Measurements from ENCODE around the gene MACROD2.

Gene MACROD2

DNA sequence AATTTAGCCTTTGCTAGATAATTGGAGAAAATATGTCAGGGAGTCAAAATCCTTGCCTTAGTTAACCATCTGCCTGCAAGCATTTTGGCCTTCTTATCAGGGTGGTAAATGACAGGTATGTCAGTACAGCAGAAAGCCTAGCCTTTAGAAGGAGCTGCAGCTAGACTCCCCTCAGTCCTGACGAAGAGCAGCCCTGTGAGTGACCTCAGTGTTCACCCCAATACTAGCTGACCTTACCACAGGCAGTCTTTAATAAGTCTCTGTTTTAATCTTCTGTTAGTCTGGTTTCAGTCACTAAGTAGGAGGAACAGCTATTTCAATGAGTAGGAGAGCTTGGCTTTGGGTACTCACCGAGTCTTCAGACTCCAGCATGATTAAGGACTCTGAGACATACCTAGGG, 682.1 kb downstream of the MACROD2 start:
- DNase-seq = no peak

DNA sequence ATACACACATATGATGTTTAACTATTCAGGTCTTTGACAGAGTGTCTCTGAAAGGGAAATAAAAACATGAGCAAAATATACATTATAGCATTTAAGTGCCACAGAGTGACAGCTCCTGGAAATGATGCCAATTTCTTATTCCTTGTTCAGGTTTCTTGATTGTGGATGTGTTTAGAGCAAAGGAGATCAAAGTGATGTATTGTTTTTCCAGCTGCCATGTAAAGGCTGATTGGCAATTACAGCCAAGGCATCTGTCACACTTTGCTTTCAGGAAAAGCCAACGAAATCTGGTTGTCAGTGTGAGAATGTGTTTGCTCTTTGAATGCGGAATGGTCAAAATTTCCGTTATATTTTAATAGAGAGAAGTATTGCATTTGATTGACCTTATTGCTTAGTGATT, 689.9 kb downstream of the MACROD2 start:
- no peak for DNase-seq

DNA sequence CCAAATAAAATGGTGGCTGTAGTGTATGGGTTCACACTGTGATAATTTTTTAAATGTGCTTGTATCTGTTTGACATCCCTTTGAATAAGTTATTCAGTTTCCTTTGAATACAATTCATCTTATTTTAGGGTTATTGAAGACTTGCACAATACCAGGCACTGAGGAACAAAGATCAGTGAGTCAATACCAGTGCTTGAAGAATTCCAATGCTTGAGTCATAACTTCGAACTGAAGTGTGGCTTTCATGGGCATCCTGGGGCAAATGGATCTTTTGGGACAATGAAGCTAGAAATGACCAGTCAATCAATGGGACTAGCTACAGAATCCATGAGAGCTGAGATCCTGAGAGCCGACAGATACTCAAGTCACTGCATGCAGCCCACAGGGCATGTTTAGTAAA, 692.0 kb downstream of the MACROD2 start:
- DNase-seq = no peak

DNA sequence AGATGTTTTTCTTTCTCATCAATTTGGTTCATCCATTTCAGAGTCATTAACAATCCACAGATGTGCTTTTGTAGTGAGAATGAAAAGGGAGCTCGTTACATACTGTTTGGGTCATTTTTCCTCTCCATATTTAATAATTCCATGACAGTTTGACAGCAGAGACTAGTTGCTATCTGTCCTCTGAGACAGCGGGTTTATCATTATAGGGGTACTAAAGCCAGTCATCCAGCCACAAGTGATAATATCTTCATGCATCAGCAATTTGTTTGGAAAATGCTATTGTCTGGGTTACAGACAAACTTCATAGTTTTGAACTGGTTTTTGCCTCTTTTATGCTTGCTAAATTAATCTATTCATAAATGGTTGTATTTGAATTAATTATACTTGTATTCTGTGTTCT, 692.7 kb downstream of the MACROD2 start:
- DNase-seq = no peak

DNA sequence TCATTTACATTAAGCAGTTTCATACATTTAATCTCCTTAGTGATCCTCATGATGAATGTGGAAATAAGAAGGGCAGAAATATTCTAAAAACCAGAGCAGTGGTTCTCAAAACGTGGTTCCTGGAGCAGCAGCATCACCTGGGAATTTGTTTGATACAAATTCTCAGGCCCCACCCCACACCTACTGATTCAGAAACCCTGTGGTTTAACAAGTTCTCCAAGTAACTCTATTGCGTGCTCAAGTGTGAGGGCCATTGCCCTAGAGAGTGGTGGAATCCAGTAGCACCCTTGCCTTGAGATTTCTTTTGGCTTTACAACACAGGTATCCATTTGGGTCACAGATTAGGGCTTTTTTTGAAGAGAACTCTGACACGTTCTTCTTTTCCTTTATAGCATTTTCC, 696.7 kb downstream of the MACROD2 start:
- no peak for DNase-seq

DNA sequence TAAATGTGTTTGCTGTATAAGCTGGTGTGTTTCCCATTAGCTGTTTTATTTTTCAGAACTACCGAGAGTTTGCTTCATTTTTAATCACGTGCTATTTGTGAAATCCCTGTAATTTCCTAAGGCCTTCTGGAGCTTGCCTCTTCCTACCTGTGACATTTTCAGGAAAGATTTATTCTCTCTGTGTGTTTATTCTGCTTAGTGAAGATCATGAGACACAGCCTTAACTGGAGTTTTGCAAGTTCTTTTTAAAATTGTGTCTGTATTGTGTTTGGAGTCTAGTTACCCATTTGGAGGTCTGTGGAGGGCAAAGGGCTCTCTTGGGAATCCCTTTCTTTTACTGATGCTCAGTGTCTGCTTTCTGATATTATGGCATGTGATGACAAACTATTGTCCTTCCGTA, 701.2 kb downstream of the MACROD2 start:
- DNase-seq = no peak

DNA sequence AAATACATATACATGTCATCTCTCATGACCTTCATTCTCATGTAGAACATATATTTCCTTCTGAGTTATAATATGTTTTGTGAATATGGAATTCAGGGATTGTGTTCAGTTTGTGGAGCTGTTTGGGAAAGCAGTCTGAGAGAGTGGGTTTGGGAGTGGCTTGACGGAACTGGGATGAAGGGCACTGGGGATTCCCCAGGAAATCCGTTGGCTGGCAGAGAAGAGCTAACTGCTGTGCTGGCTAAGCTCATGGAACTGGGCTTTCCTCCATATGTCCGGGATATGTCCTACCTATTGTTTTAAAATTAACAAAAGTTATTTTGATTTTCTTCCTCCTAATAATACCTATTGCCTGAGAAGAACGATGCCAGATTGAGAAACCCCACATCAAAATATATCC, 701.6 kb downstream of the MACROD2 start:
- DNase-seq = no peak

DNA sequence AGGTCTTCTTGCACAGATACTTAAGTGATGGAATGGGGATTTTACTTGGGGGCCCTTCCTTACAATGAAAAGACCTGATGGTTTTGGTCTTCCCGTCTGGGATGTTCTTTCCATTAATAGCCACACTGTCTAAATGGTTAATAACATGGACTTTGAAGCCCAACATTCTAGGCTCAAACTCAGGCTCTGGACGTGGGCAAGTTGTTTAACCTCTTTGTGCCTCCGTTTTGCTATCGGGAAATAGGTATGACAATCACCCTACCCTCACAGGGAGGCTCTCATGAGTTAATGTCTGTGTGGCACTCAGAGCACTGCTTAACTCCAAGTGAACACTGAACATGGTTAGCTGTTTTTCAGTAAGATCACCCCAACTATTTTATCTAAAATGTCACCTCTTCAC, 702.8 kb downstream of the MACROD2 start:
- no peak for DNase-seq

DNA sequence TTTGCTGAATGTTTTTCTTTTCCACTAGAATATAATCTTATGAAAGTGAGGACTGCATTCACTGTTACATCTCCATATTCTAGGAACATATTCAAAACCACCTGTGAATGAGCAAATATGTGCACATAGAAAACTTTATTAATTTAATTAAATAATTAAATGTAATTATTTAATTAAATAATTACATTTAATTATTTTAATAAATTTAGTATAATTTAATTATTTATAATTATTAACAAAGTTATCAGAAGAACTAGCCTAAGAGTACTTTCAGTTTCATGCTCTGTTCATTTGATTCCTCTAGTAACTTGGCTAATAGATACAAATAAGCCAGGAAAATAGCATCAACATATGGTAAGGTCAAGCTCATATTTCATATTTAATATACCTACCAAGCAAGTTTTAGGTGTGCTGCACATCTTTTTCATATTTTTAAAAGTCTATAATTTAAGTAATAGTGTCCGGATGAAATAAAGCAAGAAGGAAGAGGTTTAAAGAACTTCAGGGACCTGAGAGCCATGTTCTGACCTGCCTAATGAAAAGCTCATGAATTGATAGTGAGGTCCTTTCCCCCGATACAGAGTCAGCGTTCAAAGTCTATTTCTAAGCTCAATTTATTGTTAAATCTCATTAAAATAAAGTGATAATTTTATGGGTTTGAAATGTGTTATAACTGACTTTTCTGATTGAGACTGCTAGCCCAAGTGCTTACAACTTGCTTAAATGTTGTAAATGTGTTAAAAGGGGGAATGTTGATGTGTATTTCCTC, 703.5 kb downstream of the MACROD2 start:
- no peak for DNase-seq

DNA sequence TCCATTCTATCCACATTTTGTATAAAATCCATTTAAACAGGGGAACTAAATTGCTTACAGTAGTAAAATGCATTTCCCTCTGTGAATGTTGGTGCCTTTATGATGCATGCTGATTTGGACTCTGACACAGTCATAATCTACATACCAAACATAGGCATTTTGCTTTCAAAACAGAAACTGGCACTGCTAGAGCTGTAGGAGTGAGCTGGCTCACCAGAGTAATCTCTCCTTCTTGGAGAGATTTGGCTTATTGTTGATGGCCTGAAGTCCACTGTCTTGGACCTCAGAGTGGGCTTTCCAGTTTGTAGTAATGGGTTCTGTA, 705.3 kb downstream of the MACROD2 start:
- DNase-seq = no peak

DNA sequence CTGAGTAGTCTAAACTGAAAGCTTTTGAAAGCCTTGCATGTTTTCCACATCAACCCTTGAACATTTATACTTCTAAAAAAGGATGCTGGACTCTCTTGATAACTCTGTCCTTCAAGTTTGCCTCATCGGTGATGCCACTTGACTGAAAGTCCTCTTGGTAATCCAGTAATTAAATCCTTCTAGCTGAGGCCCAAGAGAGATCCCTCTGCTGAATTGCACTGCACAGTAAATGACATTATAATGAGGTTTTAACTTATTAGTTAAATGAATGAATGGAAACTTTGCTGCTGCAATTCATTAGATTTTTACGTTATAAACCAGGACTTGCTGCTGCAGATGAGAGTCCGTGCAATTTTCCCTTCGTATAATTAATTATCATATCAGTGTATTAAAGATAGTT, 706.0 kb downstream of the MACROD2 start:
- DNase-seq = no peak

DNA sequence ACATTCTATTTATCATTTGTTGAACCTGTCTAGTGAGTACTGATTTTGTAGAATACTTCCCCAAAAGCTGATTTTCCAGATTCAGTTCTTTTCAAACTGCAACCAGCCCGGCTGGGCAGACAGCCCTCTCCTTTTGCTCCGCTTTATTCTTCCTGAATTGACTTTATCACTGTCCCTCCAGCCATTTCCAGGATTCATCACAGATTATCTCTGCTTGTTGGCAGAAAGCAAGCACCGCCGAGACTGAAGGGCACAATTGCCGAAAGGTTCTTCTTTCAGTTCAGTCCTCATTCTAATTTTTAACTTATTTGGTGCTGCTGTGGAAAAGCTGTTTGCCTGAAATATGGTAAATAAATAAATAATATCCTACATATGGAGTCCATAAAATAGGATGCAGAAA, 711.2 kb downstream of the MACROD2 start:
- no peak for DNase-seq

DNA sequence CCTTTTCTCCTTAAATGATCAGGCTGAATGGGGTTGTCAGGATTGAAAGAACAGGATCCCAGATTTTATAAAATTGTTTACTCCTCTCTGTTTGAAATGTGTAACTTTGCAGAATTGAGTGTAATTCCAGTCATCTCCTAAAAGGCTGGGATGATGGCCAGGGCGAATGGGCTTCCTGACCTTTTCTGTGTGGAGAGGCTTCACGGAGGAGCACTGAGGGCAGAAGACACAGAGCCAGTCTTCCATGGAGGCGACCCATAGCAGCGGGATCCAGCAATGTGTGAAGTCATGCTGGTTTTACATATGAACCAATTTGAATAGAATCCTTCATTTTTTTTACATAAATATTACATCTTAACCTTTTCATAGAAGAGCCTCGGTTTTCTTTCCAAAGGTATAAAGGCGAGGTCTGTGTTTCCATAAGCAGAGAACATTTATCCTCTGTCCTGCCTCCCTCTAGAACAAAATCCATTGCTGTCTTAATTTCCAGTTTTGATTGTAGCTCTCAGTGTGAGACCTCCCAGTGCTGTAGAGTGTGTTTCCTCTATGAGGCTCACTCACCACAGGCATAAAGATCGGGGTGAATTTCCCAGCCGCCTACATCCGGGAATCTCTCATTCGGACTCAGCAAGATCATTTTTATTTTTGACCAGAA, 711.8 kb downstream of the MACROD2 start:
- no peak for DNase-seq

DNA sequence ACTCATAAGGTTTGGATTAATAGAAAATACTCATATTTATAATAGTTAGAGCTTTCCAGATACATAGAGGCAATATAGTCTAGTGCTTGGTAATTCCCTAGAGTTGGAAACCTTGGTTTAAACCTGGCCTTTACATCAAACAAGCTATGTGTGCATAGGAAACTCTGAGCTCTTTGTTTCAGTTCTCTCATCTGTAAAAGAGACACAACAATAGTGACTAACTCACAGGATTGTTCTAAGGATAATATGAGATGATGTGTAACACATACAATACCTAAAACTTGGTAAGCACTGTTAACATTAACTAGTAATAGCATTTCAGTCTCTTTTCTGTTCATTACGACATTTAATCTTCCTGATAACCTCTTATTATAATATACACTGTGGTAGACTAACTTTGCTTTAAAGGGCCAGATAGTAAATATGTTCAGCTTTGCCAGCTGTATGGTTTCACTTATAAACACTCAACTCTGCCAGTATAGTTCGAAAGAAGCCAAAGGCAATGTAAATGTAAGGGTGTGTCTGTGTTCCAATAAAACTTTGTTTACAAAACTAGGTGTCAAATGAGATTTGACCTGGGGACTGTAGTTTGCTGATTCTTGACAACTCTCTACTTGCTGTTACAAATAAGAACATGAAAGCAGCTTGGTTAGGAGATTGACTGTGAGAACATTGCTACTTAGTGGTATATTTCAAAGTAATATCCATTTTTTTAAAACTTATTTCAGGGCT, 712.7 kb downstream of the MACROD2 start:
- DNase-seq = no peak

DNA sequence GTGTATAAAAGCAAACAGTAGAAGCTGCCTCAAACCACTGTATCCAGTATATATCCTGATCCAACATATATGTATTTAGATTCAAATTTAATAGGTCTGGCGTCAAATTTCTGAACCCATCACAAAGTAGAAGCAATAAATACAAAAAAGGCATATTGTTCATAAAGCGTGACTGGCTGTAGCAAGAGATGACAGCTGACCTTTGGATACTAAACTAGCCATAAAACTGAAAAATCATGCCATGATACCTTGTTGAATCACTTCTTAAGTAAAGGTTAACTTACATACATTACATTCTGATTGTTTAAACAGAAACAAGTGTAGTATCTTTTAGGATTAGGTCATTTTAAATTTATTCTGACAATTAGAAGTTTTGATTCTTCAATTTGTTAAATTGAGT, 714.1 kb downstream of the MACROD2 start:
- no peak for DNase-seq

DNA sequence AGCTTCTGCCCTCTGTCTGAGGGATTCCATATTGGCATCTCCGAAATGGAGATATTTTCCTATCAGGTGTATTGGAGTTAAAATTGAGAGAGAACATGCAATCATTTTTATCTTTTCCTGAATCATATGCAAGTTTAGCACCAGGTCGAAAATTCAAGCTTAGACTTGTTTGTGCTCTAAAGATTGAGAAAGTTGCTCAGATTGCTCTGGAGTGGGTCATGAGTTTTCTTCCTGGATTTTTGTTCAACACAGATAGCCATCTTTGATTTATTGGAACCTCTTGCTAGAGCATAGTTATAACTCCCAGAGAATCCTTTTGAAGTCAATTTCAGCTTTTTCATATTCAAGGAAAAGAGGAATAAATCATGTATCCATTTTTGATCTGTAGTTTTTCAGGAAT, 715.6 kb downstream of the MACROD2 start:
- DNase-seq = no peak

DNA sequence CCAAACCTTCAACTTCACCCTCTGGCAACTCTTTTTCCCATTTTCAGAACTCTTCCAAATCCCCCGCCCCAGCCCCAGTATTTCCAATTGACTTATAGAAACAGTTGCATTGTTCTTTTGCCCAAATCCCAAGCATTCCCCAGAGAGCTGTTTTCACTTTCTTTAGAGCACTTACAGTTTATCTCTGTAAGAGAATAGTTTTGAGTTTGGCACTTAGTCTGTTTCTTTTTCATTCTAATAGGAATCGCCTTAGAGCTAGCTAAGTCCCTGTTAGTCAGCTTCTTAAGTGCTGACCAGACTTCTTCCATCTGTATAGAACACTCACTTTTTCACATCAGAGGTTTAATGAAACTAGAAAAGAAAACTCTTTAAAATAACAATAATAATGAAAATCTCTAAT, 716.3 kb downstream of the MACROD2 start:
- no peak for DNase-seq

DNA sequence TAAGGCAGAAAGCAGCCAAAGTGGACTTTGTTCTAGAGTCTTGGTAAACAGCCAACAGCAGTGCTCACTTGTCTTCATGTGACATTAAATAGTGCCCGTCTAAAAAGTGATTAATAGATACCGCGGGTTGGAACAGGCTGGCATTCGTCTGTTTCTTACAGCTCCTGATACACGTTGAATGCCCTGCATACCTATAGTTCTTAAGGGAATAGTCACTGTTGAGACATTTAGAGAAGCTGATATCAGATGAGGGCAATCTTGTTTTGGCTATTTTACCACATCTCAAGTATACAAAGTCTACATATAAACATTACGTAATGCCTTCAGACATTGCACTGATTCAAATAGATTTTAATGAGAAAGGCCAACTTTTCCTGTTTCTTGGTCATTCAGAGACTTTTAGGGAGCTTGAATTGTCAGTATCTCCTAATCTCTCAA, 717.0 kb downstream of the MACROD2 start:
- no peak for DNase-seq

DNA sequence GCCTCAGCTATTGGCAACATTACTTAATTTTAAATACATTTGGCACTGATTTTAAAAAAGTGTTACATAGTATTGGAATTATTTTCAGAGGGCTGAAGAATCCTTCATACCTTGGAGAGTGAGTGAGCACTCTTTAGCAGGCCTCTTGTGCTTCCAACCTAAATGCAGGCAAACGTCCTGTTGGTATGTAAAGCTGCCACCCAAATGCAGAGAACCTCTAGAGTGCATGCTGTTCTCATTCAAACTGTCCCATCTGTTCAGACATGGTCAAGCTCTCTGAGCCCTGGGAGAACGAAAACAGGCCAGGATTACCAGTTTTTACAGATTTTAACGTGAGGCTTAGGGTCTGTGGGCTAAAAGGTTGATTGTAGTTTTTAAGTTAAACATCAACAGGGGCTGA, 720.1 kb downstream of the MACROD2 start:
- DNase-seq = no peak

DNA sequence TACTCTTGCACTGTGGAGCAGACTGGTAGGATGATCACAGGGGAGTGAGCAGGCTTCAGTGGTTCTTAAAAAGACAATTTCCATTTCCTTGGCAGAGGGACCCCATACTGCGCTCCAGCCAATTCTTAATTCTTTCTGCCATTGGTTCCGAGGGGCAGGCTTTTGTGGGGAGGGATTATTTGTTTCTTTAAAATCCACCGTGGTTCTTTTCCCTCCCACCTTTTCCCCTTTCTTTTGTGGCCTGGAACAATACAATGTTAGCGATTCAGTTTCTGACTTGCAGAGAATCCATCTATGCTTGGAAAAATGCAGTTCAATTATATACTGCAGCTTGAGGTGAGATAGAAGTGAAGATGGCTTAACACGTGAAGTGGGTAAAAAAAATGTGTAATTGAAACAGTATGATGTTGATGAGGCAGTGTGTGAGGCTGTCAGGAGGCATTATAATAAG, 721.1 kb downstream of the MACROD2 start:
- no peak for DNase-seq

DNA sequence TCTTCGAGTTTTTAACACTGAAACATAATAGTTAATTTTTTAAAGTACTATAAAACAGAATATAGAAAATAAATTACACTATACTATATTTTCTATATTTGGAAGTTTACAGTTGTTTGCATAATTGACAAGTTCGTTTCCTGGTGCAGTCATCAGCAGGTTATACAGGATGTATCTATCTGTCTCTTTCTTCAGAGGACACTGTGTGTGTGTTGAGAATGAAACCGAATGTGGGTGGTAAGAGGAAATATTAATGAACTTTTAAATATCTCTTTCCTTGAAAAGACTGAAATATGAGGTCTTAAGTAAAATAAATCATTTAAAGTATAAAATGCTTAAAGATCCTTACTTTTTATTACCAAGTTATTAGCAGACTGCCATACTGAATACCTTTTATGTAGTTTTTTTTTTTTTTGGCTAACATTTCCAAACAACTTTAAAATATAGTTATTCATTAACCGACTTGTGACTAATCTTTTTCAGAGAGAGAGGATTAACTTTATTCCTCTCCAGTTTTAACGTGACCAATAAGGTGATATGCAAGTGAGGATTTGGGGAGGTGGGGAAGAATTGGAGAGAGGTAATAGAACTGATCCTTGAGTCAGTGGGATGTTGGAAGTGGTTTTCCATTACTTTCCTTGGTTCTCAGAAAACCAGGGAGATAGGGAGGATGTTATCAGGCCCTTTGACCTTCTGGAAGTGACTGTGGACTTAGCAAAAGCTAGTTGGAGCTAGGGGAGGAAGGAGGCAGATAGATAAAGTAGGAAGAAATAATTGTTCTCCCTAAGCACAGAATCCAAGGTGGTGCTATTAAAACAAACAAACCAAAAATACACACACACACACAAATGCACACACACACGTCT, 722.1 kb downstream of the MACROD2 start:
- no peak for DNase-seq

DNA sequence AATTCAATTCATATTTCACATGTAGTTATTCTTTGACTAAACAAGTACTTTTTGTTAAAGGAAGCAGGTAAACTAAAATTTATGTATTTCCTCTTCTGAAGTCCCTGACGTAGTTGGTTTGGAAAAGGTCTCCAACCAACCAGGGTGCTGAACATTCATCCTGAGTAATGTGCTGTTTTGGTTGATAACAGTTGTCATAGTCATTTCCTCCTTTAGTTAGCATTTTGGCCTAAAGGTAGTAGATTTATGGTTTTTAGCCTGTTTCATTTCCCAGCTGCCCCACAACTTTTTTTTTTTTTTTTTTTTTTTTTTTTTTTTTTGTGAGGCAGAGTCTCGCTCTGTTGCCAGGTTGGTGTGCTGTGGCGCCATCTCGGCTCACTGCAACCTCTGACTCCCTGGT, 724.9 kb downstream of the MACROD2 start:
- DNase-seq = no peak

DNA sequence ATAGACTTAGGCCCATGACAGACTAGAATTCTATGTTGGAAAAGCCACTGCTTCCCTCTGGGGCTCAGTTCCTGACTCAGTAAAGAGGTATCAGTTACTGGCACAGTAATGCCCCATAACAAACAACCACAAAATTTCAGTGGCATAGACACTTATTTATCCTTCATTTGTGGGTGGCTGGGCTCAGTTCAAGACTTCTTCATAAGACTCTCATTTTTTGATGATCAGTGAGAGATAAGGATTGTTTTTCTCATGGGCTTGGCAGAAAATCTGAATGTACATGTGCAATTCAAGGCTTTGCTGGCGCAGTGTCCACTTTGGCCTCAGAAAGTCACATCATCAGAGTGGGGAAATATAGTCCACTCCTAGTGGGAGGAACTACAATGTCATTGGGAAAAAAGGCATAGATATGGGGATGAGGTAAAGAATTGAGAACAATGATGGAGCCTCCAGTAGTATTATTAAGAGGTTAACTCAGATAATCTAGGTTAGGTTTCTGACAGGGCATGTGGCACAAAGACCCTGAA, 726.7 kb downstream of the MACROD2 start:
- no peak for DNase-seq
